Neural progenitor cell (in vitro differentiated cells): Measurements from ENCODE around the gene CYP3A4. TPM values are rescaled to one million over a fixed set of nuclear protein-coding genes. Genes with fewer than 3 reads are reported as not detected.

Source experiments
- DNase-seq: peaks from one replicate; pipeline ENCODE4 v3.0.0-alpha.2; 2016; ENCODE audit warnings: low spot score
- H2AFZ ChIP-seq: fragments of 200-600 bp; sonication (generic); replicated peaks from 2 replicates; pipeline ENCODE4 v1.6.1; 2016; ENCODE audit warnings: antibody characterized with exemption
- H3F3A ChIP-seq: fragments of 200-600 bp; sonication (generic); 2 replicates; pipeline ENCODE4 v1.6.1; 2016; ENCODE audit warnings: antibody characterized with exemption, low read depth
- H3K27ac ChIP-seq: fragments of 200-600 bp; sonication (generic); 2 replicates; pipeline ENCODE4 v1.5.1; 2016; ENCODE audit warnings: mild to moderate bottlenecking
- H3K27me3 ChIP-seq: fragments of 200-600 bp; sonication (generic); 2 replicates; pipeline ENCODE4 v1.6.1; 2016; ENCODE audit warnings: mild to moderate bottlenecking, moderate library complexity
- H3K36me3 ChIP-seq: fragments of 200-600 bp; sonication (generic); 2 replicates; pipeline ENCODE4 v1.5.1; 2016
- H3K4me1 ChIP-seq: fragments of 200-600 bp; sonication (generic); 2 replicates; pipeline ENCODE4 v1.6.1; 2016; ENCODE audit warnings: mixed run types
- H3K4me2 ChIP-seq: fragments of 200-600 bp; sonication (generic); 2 replicates; pipeline ENCODE4 v1.6.1; 2016
- H3K4me3 ChIP-seq: fragments of 200-600 bp; sonication (generic); 2 replicates; pipeline ENCODE4 v1.5.1; 2016
- H3K79me2 ChIP-seq: fragments of 200-600 bp; sonication (generic); 2 replicates; pipeline ENCODE4 v1.6.1; 2016; ENCODE audit warnings: low read depth
- H3K9ac ChIP-seq: fragments of 200-600 bp; sonication (generic); 2 replicates; pipeline ENCODE4 v1.6.1; 2016
- H3K9me3 ChIP-seq: fragments of 200-600 bp; sonication (generic); 2 replicates; pipeline ENCODE4 v1.5.1; 2016; ENCODE audit warnings: low read depth
- H4K20me1 ChIP-seq: fragments of 200-600 bp; sonication (generic); 2 replicates; pipeline ENCODE4 v1.6.1; 2016; ENCODE audit warnings: low read depth
- H3K27ac Mint-ChIP-seq: 3 replicates; pipeline ENCODE4 v1.8.0; 2021; ENCODE audit warnings: mixed read lengths
- H3K27me3 Mint-ChIP-seq: 2 replicates; pipeline ENCODE4 v1.8.0; 2022; ENCODE audit warnings: low read depth, mild to moderate bottlenecking, inconsistent platforms, moderate library complexity, mixed read lengths; ENCODE audit not compliant: insufficient read depth
- H3K36me3 Mint-ChIP-seq: 3 replicates; pipeline ENCODE4 v1.8.0; 2021; ENCODE audit warnings: mixed read lengths
- H3K4me1 Mint-ChIP-seq: 3 replicates; pipeline ENCODE4 v1.8.0; 2021; ENCODE audit warnings: mixed read lengths
- H3K4me3 Mint-ChIP-seq: 3 replicates; pipeline ENCODE4 v1.8.0; 2021; ENCODE audit warnings: mild to moderate bottlenecking, moderate library complexity, mixed read lengths
- H3K9me3 Mint-ChIP-seq: 3 replicates; pipeline ENCODE4 v1.8.0; 2020; ENCODE audit warnings: mixed read lengths
- CTCF ChIP-seq: fragments of 200-600 bp; sonication (generic); IDR thresholded peaks from 2 replicates; pipeline ENCODE4 v1.5.1; 2017; ENCODE audit warnings: antibody characterized with exemption, mild to moderate bottlenecking
- EZH2 ChIP-seq: fragments of 200-600 bp; sonication (generic); IDR thresholded peaks from 2 replicates; pipeline ENCODE4 v1.6.1; 2017; ENCODE audit warnings: antibody characterized with exemption, mild to moderate bottlenecking, moderate library complexity
- EZH2phosphoT487 ChIP-seq: fragments of 200-600 bp; sonication (generic); IDR thresholded peaks from 2 replicates; pipeline ENCODE4 v1.6.1; 2017; ENCODE audit warnings: antibody characterized with exemption
- total RNA-seq: library from RNA; depleted of rRNA; stranded (reverse); fragments of >200 nt; gene quantifications from 2 replicates; pipeline ENCODE4 v1.2.3, GENCODE V29; 2015; ENCODE audit warnings: low replicate concordance

CYP3A4 gene
- total RNA-seq, 1 donor from 2014 or later, result not detected

DNA sequence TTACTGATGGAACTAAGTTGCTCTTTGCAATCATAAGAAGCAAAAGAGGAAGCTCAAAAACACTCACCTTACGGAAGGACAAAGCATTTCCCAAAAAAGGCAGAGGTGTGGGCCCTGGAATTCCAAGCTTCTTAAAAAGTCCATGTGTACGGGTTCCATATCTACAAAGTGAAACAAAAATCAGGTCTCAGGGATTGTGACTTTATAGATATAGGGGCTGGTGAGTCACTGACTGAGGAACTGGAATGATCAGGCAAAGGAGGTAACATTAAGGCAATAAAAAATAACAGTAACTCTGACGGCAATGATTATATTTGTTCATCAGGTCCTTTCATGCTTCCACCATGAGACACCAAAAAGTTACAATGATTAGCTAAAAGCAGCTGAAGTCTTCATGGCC lies 53.0 kb downstream of the CYP3A4 start:
- Histone ChIP-seq H3K4me1 (no peaks in the 10 kb centered on the region), H3K27ac (no peak overlapping the region)
- H3K36me3 Mint-ChIP-seq, result no peaks in the 10 kb centered on the region

DNA sequence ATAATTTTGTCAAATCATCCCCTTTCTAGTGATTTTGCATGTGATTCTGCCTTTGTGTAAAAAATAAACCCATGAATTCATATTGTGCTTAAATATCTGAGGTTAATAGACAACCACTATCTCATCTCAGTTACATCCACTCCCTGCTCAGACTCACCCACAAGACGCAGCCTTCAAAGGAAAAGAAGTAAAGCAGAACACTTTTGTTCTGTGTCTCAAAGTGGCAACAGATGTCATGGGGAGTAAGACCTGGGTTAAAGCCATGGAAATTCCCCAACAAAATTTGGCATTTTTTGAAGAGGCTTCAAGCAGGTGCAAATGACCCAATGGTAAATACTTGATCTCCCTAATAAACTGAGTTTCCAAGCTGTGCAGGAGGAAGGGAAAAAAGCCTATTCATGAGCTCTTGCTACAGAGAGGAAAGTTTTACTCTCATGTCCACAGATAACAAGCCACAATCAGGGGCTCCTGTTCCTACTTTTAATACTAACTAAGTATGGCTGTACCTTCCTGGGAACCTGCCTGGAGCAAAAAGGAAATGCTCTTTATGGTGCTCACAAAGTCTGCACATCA lies 53.7 kb downstream of the CYP3A4 start:
- Histone ChIP-seq H3K79me2 (no peaks in the 10 kb centered on the region), H3K4me3 (no peak overlapping the region), H3K36me3 (no peaks in the 10 kb centered on the region), H3K27me3 (no peaks in the 10 kb centered on the region), H3K9me3 (no peaks in the 10 kb centered on the region), H3F3A (no peaks in the 10 kb centered on the region), H3K4me1 (no peaks in the 10 kb centered on the region), H4K20me1 (no peaks in the 10 kb centered on the region), H3K9ac (no peak overlapping the region), H3K4me2 (no peak overlapping the region), H2AFZ (no peak overlapping the region), H3K27ac (no peak overlapping the region)
- Mint-ChIP-seq H3K27ac (no peak overlapping the region), H3K4me1 (no peaks in the 10 kb centered on the region), H3K9me3 (no peaks in the 10 kb centered on the region), H3K4me3 (no peak overlapping the region), H3K27me3 (no peaks in the 10 kb centered on the region), H3K36me3 (no peaks in the 10 kb centered on the region)
- TF ChIP-seq CTCF (no peak), EZH2 (no peak), EZH2phosphoT487 (no peak)
- no peak for DNase-seq

More for the DNA sequence above, 53.0 kb downstream of the CYP3A4 start:
- no peak overlapping the region for H3K4me2 ChIP-seq
- H3K79me2 ChIP-seq, result no peaks in the 10 kb centered on the region
- TF ChIP-seq EZH2 (no peak), EZH2phosphoT487 (no peak), CTCF (no peak)
- no peak overlapping the region for H3K9ac ChIP-seq
- H3K27ac Mint-ChIP-seq, result no peak overlapping the region
- no peaks in the 10 kb centered on the region for H3K4me1 Mint-ChIP-seq
- H3K27me3 ChIP-seq, result no peaks in the 10 kb centered on the region
- H4K20me1 ChIP-seq, result no peaks in the 10 kb centered on the region
- no peak overlapping the region for H2AFZ ChIP-seq
- no peaks in the 10 kb centered on the region for H3K9me3 ChIP-seq
- H3K4me3 ChIP-seq, result no peak overlapping the region
- H3K9me3 Mint-ChIP-seq, result no peaks in the 10 kb centered on the region
- H3K36me3 ChIP-seq, result no peaks in the 10 kb centered on the region
- H3K27me3 Mint-ChIP-seq, result no peaks in the 10 kb centered on the region
- H3F3A ChIP-seq, result no peaks in the 10 kb centered on the region
- H3K4me3 Mint-ChIP-seq, result no peak overlapping the region
- no peak for DNase-seq

DNA sequence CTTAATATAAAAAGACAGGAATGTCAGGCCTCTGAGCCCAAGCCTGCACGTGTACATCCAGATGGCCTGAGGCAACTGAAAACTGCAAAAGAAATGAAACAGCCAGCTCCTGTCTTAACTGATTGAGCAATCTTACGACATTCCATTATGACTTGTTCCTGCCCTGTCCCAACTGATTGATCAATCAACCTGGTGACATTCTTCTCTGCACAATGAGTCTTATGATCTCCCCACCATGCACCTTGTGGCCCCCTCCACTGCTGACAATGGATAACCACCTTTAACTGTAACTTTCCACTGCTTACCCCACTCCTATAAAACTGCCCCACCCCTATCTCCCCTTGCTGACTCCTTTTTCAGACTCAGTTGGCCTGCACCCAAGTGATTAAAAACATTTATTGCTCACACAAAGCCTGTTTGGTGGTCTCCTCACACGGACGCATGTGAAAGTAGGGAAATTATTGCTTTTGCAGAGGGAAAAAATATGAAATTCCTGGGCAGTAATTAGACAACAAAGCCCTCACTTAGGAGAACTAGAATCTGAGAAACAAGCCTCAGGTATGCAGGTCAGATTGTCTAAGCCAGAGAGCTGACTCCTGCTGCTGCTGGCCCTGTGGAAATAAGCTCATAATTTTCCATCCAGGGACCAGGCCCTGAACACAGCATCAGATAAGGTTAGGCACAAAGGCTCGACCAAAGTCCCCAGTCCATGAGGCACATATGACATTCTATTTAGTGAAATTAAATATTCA lies 54.3 kb downstream of the CYP3A4 start:
- H3K36me3 Mint-ChIP-seq, result no peaks in the 10 kb centered on the region
- Histone ChIP-seq H4K20me1 (no peaks in the 10 kb centered on the region), H3K79me2 (no peaks in the 10 kb centered on the region), H3K4me2 (no peak overlapping the region), H3F3A (no peaks in the 10 kb centered on the region), H3K4me3 (no peak overlapping the region), H3K27ac (no peak overlapping the region), H3K9me3 (no peaks in the 10 kb centered on the region), H3K36me3 (no peaks in the 10 kb centered on the region), H3K27me3 (no peaks in the 10 kb centered on the region), H3K4me1 (no peaks in the 10 kb centered on the region), H3K9ac (no peak overlapping the region), H2AFZ (no peak overlapping the region)
- no peaks in the 10 kb centered on the region for H3K9me3 Mint-ChIP-seq
- H3K4me1 Mint-ChIP-seq, result no peaks in the 10 kb centered on the region
- no peak overlapping the region for H3K4me3 Mint-ChIP-seq
- no peaks in the 10 kb centered on the region for H3K27me3 Mint-ChIP-seq
- TF ChIP-seq CTCF (no peak), EZH2 (no peak), EZH2phosphoT487 (no peak)
- no peak overlapping the region for H3K27ac Mint-ChIP-seq
- no peak for DNase-seq
